ENCODE data around the gene SPATS2L.

- TF ChIP-seq CTCF (IDR thresholded peaks at IDR 0.05; ENCODE audit: low read depth, low read length, poor library complexity, severe bottlenecking) = no peak
- no peak for TF ChIP-seq EZH2phosphoT487 (IDR thresholded peaks at IDR 0.05; ENCODE audit: borderline replicate concordance, low read length)
Observed at GRCh38 chr2:200300065-200300464, 6.4 kb upstream of the SPATS2L start.
